B cell (primary cell): ENCODE data around the gene IRF1. TPM values are rescaled to one million over a fixed set of nuclear protein-coding genes. Genes with fewer than 3 reads are reported as not detected.

ENCODE experiments used
- ATAC-seq: fragments of 200-7000 bp; cut with Tn5 transposase; one replicate; pipeline ENCODE4 v1.10.0; 2021; ENCODE audit warnings: low read depth, mild to moderate bottlenecking, moderate number of reproducible peaks, moderate library complexity
- CTCF ChIA-PET: fragments of 350-600 bp; sonication (Branson Sonifier 250); formaldehyde crosslinking; loops from one replicate; lab custom pipeline; 2021; ENCODE audit warnings: antibody characterized with exemption, inconsistent platforms; lab: Charles Lee
- POLR2A ChIA-PET: fragments of 350-600 bp; sonication (Branson Sonifier 250); formaldehyde crosslinking; loops from one replicate; lab custom pipeline; 2021; ENCODE audit warnings: antibody characterized with exemption; lab: Charles Lee
- DNase-seq: peaks from one replicate; pipeline ENCODE4 v3.0.0; 2013
- H2AFZ ChIP-seq: 2 replicates; pipeline ENCODE4 v1.6.1; 2012; ENCODE audit warnings: mild to moderate bottlenecking, low read depth, low read length; ENCODE audit not compliant: insufficient read depth, poor library complexity, severe bottlenecking
- H3K27ac ChIP-seq, 2 donors: 1 replicate in 1 of 2; 2 replicates in 1 of 2; pipeline ENCODE4 v1.5.1; 2012 to 2013; ENCODE audit warnings: low read length in 2 of 2, mild to moderate bottlenecking in 2 of 2, moderate library complexity in 1 of 2
- H3K27me3 ChIP-seq, 4 experiments: fragments of 200-600 bp in 1 of 4; sonication (generic) in 1 of 4; replicated peaks in 1 of 4; 1 replicate in 2 of 4; 2 replicates in 2 of 4; pipeline versions ENCODE4 v1.6.1 to v1.7.0; 2013 to 2016; ENCODE audit warnings: low read length in 3 of 4, mild to moderate bottlenecking in 2 of 4, mixed read lengths in 1 of 4, moderate library complexity in 1 of 4; ENCODE audit not compliant: insufficient read depth in 4 of 4, control insufficient read depth in 3 of 4; ENCODE audit errors: control extremely low read depth in 1 of 4
- H3K36me3 ChIP-seq, 2 experiments: replicated peaks in 1 of 2; 1 replicate in 1 of 2; 2 replicates in 1 of 2; pipeline versions ENCODE4 v1.6.1 to v1.7.1; 2013; ENCODE audit warnings: low read length in 1 of 2; ENCODE audit not compliant: insufficient read depth in 2 of 2, control insufficient read depth in 1 of 2; ENCODE audit errors: control extremely low read depth in 1 of 2, extremely low read depth in 1 of 2
- H3K4me1 ChIP-seq, 2 donors: fragments of 200-600 bp in 1 of 2; sonication (generic) in 1 of 2; 1 replicate in 1 of 2; 2 replicates in 1 of 2; pipeline versions ENCODE4 v1.5.1 to v1.6.1; 2013 to 2017; ENCODE audit warnings: low read length in 2 of 2; ENCODE audit not compliant: control insufficient read depth in 2 of 2, insufficient read depth in 2 of 2
- H3K4me2 ChIP-seq: replicated peaks from 2 replicates; pipeline ENCODE3; 2012; ENCODE audit warnings: mild to moderate bottlenecking, low read depth, low read length; ENCODE audit not compliant: poor library complexity, severe bottlenecking
- H3K4me3 ChIP-seq, 5 experiments: fragments of 200-600 bp in 1 of 5; sonication (generic) in 1 of 5; 1 replicate in 3 of 5; 2 replicates in 2 of 5; pipeline versions ENCODE4 v1.5.1 to v1.7.0; 2011 to 2016; ENCODE audit warnings: low read length in 4 of 5, mild to moderate bottlenecking in 4 of 5, low read depth in 2 of 5, control low read depth in 1 of 5, moderate library complexity in 1 of 5; ENCODE audit not compliant: insufficient read depth in 1 of 5; ENCODE audit errors: control extremely low read depth in 1 of 5, extremely low read depth in 1 of 5
- H3K79me2 ChIP-seq: fragments of 200-600 bp; sonication (generic); one replicate; pipeline ENCODE4 v1.6.0; 2016; ENCODE audit warnings: low read length; ENCODE audit not compliant: control insufficient read depth, insufficient read depth
- H3K9ac ChIP-seq: fragments of 200-600 bp; sonication (generic); 2 replicates; pipeline ENCODE4 v1.6.1; 2017; ENCODE audit warnings: mild to moderate bottlenecking, low read length, moderate library complexity
- H3K9me3 ChIP-seq, 3 donors: one replicate each; pipeline versions ENCODE4 v1.6.1 to v1.7.1; 2013; ENCODE audit warnings: low read length in 2 of 3; ENCODE audit not compliant: control insufficient read depth in 2 of 3, insufficient read depth in 1 of 3; ENCODE audit errors: control extremely low read depth in 1 of 3
- H4K20me1 ChIP-seq: 2 replicates; pipeline ENCODE4 v1.6.0; 2012; ENCODE audit warnings: mild to moderate bottlenecking, low read length; ENCODE audit not compliant: insufficient read depth, control insufficient read depth, poor library complexity, severe bottlenecking
- H3K27ac Mint-ChIP-seq: one replicate; pipeline ENCODE4 v1.8.0; 2021; ENCODE audit warnings: mixed read lengths
- H3K27me3 Mint-ChIP-seq: one replicate; pipeline ENCODE4 v1.8.0; 2021; ENCODE audit warnings: mixed read lengths
- H3K4me1 Mint-ChIP-seq: one replicate; pipeline ENCODE4 v1.8.0; 2021; ENCODE audit warnings: mixed read lengths
- H3K4me3 Mint-ChIP-seq: one replicate; pipeline ENCODE4 v1.8.0; 2021; ENCODE audit warnings: mixed read lengths
- H3K9me3 Mint-ChIP-seq: one replicate; pipeline ENCODE4 v1.8.0; 2022; ENCODE audit warnings: mixed read lengths; ENCODE audit not compliant: insufficient read depth
- EZH2 ChIP-seq: IDR thresholded peaks from 2 replicates; pipeline ENCODE4 v1.6.1; 2012; ENCODE audit warnings: borderline replicate concordance, low read depth, mild to moderate bottlenecking, moderate library complexity, low read length; ENCODE audit not compliant: insufficient read depth, poor library complexity, severe bottlenecking
- WGBS: methylation state at CpG from one replicate; pipeline ENCODE4 v1.1.5; 2013; ENCODE audit warnings: missing lambda C conversion rate; ENCODE audit not compliant: insufficient coverage; 5-methylcytosine and 5-hydroxymethylcytosine counted together
- intact Hi-C: fragments of 100-400 bp; cut with micrococcal nuclease; formaldehyde crosslinking; loops from one replicate; pipeline ENCODE4 v1.10.0; 2022
- polyA plus RNA-seq: library from polyadenylated mRNA; depleted of rRNA; stranded (reverse); fragments of >200 nt; gene quantifications from 2 replicates; pipeline ENCODE4 v1.2.3, GENCODE V29; 2012
- total RNA-seq, 2 donors: library from RNA; stranded (reverse); fragments of 120-200 nt in 1 of 2; gene quantifications; 1 replicate in 1 of 2; 2 replicates in 1 of 2; pipeline versions ENCODE4 v1.2.3 to v1.2.4, GENCODE V29; 2013 to 2022
- TF ChIP-seq, protein P1 (sequence below): fragments of 200-600 bp; IDR thresholded peaks from one replicate; pipeline ENCODE4 v1.8.0; 2022; ENCODE audit warnings: antibody characterized with exemption, mild to moderate bottlenecking

IRF1 gene
- total and polyA plus RNA-seq, 2 donors (not counting 1 experiment from before 2014, with no cell fraction given), result 173 to 306 TPM

DNA sequence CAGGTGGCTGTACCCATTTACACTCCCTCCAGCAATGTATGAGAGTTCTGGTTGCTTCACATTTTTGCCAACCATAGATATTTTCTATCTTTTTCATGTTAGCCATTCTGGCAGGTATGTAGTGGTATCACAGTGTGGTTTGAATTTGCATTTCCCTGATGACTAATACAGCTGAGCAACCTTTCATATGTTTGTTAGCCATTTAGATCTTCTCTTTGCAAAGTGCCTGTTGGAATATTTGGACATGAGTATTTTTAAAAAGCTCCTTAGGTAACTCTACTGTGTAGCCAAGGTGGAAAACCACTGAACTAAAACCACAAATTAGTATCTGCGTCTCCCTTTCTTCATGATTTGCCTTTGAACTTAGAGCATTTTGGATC, 31.9 kb downstream of the IRF1 start:
- no peaks in the 10 kb centered on the region for H3K27me3 ChIP-seq
- TF ChIP-seq EZH2, result no peak
- TF ChIP-seq, protein P1, sequence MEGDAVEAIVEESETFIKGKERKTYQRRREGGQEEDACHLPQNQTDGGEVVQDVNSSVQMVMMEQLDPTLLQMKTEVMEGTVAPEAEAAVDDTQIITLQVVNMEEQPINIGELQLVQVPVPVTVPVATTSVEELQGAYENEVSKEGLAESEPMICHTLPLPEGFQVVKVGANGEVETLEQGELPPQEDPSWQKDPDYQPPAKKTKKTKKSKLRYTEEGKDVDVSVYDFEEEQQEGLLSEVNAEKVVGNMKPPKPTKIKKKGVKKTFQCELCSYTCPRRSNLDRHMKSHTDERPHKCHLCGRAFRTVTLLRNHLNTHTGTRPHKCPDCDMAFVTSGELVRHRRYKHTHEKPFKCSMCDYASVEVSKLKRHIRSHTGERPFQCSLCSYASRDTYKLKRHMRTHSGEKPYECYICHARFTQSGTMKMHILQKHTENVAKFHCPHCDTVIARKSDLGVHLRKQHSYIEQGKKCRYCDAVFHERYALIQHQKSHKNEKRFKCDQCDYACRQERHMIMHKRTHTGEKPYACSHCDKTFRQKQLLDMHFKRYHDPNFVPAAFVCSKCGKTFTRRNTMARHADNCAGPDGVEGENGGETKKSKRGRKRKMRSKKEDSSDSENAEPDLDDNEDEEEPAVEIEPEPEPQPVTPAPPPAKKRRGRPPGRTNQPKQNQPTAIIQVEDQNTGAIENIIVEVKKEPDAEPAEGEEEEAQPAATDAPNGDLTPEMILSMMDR, result no peak
- no peak overlapping the region for H2AFZ ChIP-seq
- H3K79me2 ChIP-seq, result peaks cover 60% of the 10 kb centered on the region
- CTCF ChIA-PET, result interaction anchor here (0.6 to 8.0 kb wide), 14 partner anchors 11 to 500 kb away, joined by 3 to 128 read pairs (median 20); partner anchors contain the start of gene IRF1
- intact Hi-C loops, result no loop called here
- Mint-ChIP-seq H3K4me3 (peak overlapping the region; percentile 74), H3K4me1 (peaks cover 94% of the 10 kb centered on the region), H3K27me3 (no peaks in the 10 kb centered on the region), H3K9me3 (no peaks in the 10 kb centered on the region), H3K27ac (peak overlapping the region; percentile 99)
- peak overlapping the region; percentile 88 to 93 for H3K27ac ChIP-seq
- H3K9me3 ChIP-seq, result no peaks in the 10 kb centered on the region
- no CpG with 5 or more reads among the region's 1 CpG for WGBS
- ATAC-seq (no peak), DNase-seq (no peak)
- H3K4me1 ChIP-seq, result peaks cover 81 to 87% of the 10 kb centered on the region in 2 donors
- peaks cover 0 to 20% of the 10 kb centered on the region in 2 experiments for H3K36me3 ChIP-seq
- no peaks in the 10 kb centered on the region for H4K20me1 ChIP-seq
- H3K9ac ChIP-seq, result no peak overlapping the region
- POLR2A ChIA-PET, result interaction anchor here (0.7 to 7.1 kb wide), 12 partner anchors 7 to 44 kb away, joined by 3 to 77 read pairs (median 8); partner anchors contain the start of gene IRF1
- H3K4me3 ChIP-seq, result peak overlapping the region in 1 of 5 experiments; percentile 34
- peak overlapping the region; percentile 73 for H3K4me2 ChIP-seq

DNA sequence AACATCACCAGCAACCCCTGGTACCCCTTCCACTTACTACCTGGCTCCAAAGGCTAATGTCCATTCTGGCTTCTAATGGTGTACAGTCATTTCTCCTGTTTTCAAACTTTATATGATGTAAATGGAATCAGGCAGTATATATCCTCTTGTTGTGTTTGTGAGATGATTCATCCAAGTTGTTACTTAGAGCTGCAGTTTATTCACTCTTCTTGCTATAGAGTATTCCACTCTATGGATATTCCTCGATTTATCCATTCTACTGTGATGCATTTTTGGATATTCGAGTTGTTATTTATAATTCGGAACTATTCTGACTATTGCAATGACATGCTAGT, 32.4 kb downstream of the IRF1 start:
- H3K79me2 ChIP-seq, result peaks cover 55% of the 10 kb centered on the region
- no peaks in the 10 kb centered on the region for H4K20me1 ChIP-seq
- Mint-ChIP-seq H3K27me3 (no peaks in the 10 kb centered on the region), H3K4me1 (peaks cover 94% of the 10 kb centered on the region), H3K4me3 (peak overlapping the region; percentile 74), H3K9me3 (no peaks in the 10 kb centered on the region), H3K27ac (peak overlapping the region; percentile 99)
- no peak for TF ChIP-seq EZH2
- TF ChIP-seq, protein P1, result no peak
- peak overlapping the region; percentile 73 for H3K4me2 ChIP-seq
- CTCF ChIA-PET, result interaction anchor here (0.9 to 8.0 kb wide), 12 partner anchors 11 to 72 kb away, joined by 3 to 128 read pairs (median 24); partner anchors contain the start of gene IRF1
- H3K36me3 ChIP-seq, result peaks cover 0 to 20% of the 10 kb centered on the region in 2 experiments
- ATAC-seq (no peak), DNase-seq (no peak)
- intact Hi-C loops, result no loop called here
- POLR2A ChIA-PET, result interaction anchor here (0.6 to 7.1 kb wide), 13 partner anchors 8 to 645 kb away, joined by 3 to 77 read pairs (median 11); partner anchors contain the start of gene IRF1
- H3K4me1 ChIP-seq, result peaks cover 79 to 87% of the 10 kb centered on the region in 2 donors
- H2AFZ ChIP-seq, result no peak overlapping the region
- no peak overlapping the region for H3K9ac ChIP-seq
- H3K27ac ChIP-seq, result peak overlapping the region; percentile 88 to 93
- no peaks in the 10 kb centered on the region for H3K9me3 ChIP-seq
- H3K4me3 ChIP-seq, result peak overlapping the region in 1 of 5 experiments; percentile 34
- no peaks in the 10 kb centered on the region for H3K27me3 ChIP-seq
- no CpG with 5 or more reads among the region's 3 CpGs for WGBS
